K562 (cell line): ENCODE measurements around the gene KCND2. TPM values are rescaled to one million over a fixed set of nuclear protein-coding genes. Genes with fewer than 3 reads are reported as not detected.

Experiments
- ATAC-seq: fragments of 200-7000 bp; cut with Tn5 transposase; 3 replicates; pipeline ENCODE4 v1.9.1; 2020; ENCODE audit warnings: moderate library complexity
- BruUV-seq: library from RNA; stranded (reverse); fragments of 400-500 nt; replicated peaks from 2 replicates; lab custom pipeline; 2021; lab: Mats Ljungman, UMichigan
- CTCF ChIA-PET: fragments of 300-600 bp; formaldehyde crosslinking; extraction: SDS; loops from one replicate; lab custom pipeline; 2021; ENCODE audit warnings: low intra/inter-chr PET ratio; lab: Yijun Ruan, JAX
- POLR2A ChIA-PET: fragments of 300-600, 350-650 bp; sonication (Branson Sonifier 250); formaldehyde crosslinking; extraction: SDS; loops from one replicate; lab custom pipeline; 2021; ENCODE audit warnings: antibody characterized with exemption, inconsistent platforms; lab: Yijun Ruan, JAX
- DNase-seq, 4 experiments: peaks; one replicate each; pipeline versions ENCODE4 v3.0.0 to v3.0.0-alpha.2; 2011 to 2018; ENCODE audit warnings: low spot score in 3 of 4, mixed read lengths in 3 of 4; ENCODE audit errors: extremely low read depth in 1 of 4
- FAIRE-seq: peaks from 2 replicates; lab custom pipeline; 2011; peaks lifted over from hg19 to GRCh38; lab: Jason Lieb, UNC
- H2AFZ ChIP-seq: 2 replicates; pipeline ENCODE4 v1.6.0; 2011; ENCODE audit warnings: low read depth, low read length, control low read depth, inconsistent platforms
- H3K27ac ChIP-seq: fragments of 200-600 bp; 3 replicates; pipeline ENCODE4 v1.8.0; 2011; ENCODE audit warnings: low read depth, mild to moderate bottlenecking, control low read depth, inconsistent platforms, low read length, moderate library complexity, mixed read lengths; ENCODE audit errors: extremely low read depth
- H3K27me3 ChIP-seq, 2 experiments: fragments of 300-600 bp in 1 of 2; 2 replicates in 1 of 2; 3 replicates in 1 of 2; pipeline versions ENCODE4 v1.6.0 to v1.8.0; 2011; ENCODE audit warnings: inconsistent platforms in 2 of 2, low read length in 2 of 2, mild to moderate bottlenecking in 1 of 2, mixed read lengths in 1 of 2, moderate library complexity in 1 of 2; ENCODE audit not compliant: control insufficient read depth in 2 of 2, insufficient read depth in 2 of 2
- H3K36me3 ChIP-seq: fragments of 300-600 bp; 3 replicates; pipeline ENCODE4 v1.8.0; 2011; ENCODE audit warnings: mild to moderate bottlenecking, low read length, inconsistent platforms; ENCODE audit not compliant: control insufficient read depth, insufficient read depth
- H3K4me1 ChIP-seq, 2 experiments: fragments of 200-600 bp in 1 of 2; replicated peaks in 1 of 2; 2 replicates in 1 of 2; 3 replicates in 1 of 2; pipeline versions ENCODE4 v1.5.1 to v1.8.0; 2011; ENCODE audit warnings: inconsistent platforms in 2 of 2, low read length in 2 of 2, mild to moderate bottlenecking in 1 of 2, mixed read lengths in 1 of 2, moderate library complexity in 1 of 2; ENCODE audit not compliant: control insufficient read depth in 2 of 2, insufficient read depth in 2 of 2
- H3K4me2 ChIP-seq: 2 replicates; pipeline ENCODE4 v1.6.1; 2011; ENCODE audit warnings: low read length, control low read depth, inconsistent platforms, mixed read lengths; ENCODE audit not compliant: insufficient read depth
- H3K4me3 ChIP-seq: fragments of 200-600 bp; sonication (generic), shearing (Covaris generic); 2 replicates; pipeline ENCODE4 v1.5.1; 2016; ENCODE audit warnings: control low read depth, inconsistent platforms
- H3K79me2 ChIP-seq: fragments of 200-600 bp; 3 replicates; pipeline ENCODE4 v1.8.0; 2011; ENCODE audit warnings: low read length, inconsistent platforms; ENCODE audit not compliant: control insufficient read depth, insufficient read depth
- H3K9ac ChIP-seq, 2 experiments: 2 replicates each; pipeline versions ENCODE4 v1.6.0 to v1.6.1; 2011; ENCODE audit warnings: low read depth in 2 of 2, low read length in 2 of 2, control low read depth in 1 of 2, inconsistent platforms in 1 of 2, mild to moderate bottlenecking in 1 of 2, mixed read lengths in 1 of 2; ENCODE audit not compliant: insufficient read depth in 1 of 2
- H3K9me1 ChIP-seq: one replicate; pipeline ENCODE4 v1.6.0; 2011; ENCODE audit warnings: inconsistent platforms, mild to moderate bottlenecking, low read length, moderate library complexity; ENCODE audit not compliant: control insufficient read depth, insufficient read depth
- H3K9me3 ChIP-seq: replicated peaks from 2 replicates; pipeline ENCODE4 v1.5.1; 2011; ENCODE audit warnings: low read depth, low read length, inconsistent platforms; ENCODE audit not compliant: control insufficient read depth, insufficient read depth
- H4K20me1 ChIP-seq: replicated peaks from 2 replicates; pipeline ENCODE4 v1.6.1; 2011; ENCODE audit warnings: low read length, inconsistent platforms, mixed read lengths; ENCODE audit not compliant: control insufficient read depth, insufficient read depth
- ARID1B ChIP-seq: fragments of 450-650 bp; IDR thresholded peaks from 2 replicates; pipeline ENCODE4 v1.6.1; 2016; ENCODE audit warnings: antibody characterized with exemption, mild to moderate bottlenecking, inconsistent platforms
- BACH1 ChIP-seq: fragments of 200-800 bp; sonication (Bioruptor generic); IDR thresholded peaks from 2 replicates; pipeline ENCODE4 v1.6.1; 2016; ENCODE audit warnings: missing genetic modification characterization, missing compliant biosample characterization
- CHD2 ChIP-seq: IDR thresholded peaks from 2 replicates; pipeline ENCODE4 v1.6.1; 2011; ENCODE audit warnings: low read depth, low read length
- CREBBP ChIP-seq: IDR thresholded peaks from one replicate; pipeline ENCODE4 v1.6.1; 2012; ENCODE audit warnings: low read depth, mild to moderate bottlenecking, control low read depth, inconsistent platforms, low read length
- MEIS2 ChIP-seq: fragments of 450-650 bp; IDR thresholded peaks from 2 replicates; pipeline ENCODE4 v1.6.1; 2014; ENCODE audit warnings: mild to moderate bottlenecking; ENCODE audit not compliant: partially characterized antibody
- RUNX1 ChIP-seq: sonication (generic); IDR thresholded peaks from 2 replicates; pipeline ENCODE4 v1.6.1; 2016; ENCODE audit warnings: antibody characterized with exemption, low read depth
- SMARCB1 ChIP-seq: IDR thresholded peaks from 2 replicates; pipeline ENCODE4 v1.6.1; 2011; ENCODE audit warnings: improper control_type of control experiment, low read depth; ENCODE audit not compliant: insufficient read length
- TRIM24 ChIP-seq, 2 experiments: fragments of 450-650 bp; IDR thresholded peaks; 2 replicates each; pipeline ENCODE4 v1.6.1; 2016
- USF2 ChIP-seq: sonication (generic); formaldehyde crosslinking; IDR thresholded peaks from 2 replicates; pipeline ENCODE4 v1.5.0; 2020; ENCODE audit warnings: missing genetic modification reagents
- ZFP30 ChIP-seq: fragments of 250-450 bp; sonication (Bioruptor Pico); IDR thresholded peaks from 2 replicates; pipeline ENCODE4 v1.8.0; 2022; ENCODE audit warnings: moderate library complexity, mild to moderate bottlenecking, inconsistent platforms, borderline replicate concordance
- ZNF239 ChIP-seq: fragments of 250-450 bp; sonication (Bioruptor Pico); IDR thresholded peaks from 2 replicates; pipeline ENCODE4 v1.4.0; 2020; ENCODE audit warnings: mild to moderate bottlenecking
- ZNF511 ChIP-seq: sonication (generic); formaldehyde crosslinking; IDR thresholded peaks from 2 replicates; pipeline ENCODE4 v1.8.0; 2022; ENCODE audit warnings: mild to moderate bottlenecking, missing genetic modification reagents
- WGBS: fragments of 100-300 bp; shearing (Covaris generic); methylation state at CpG from one replicate; pipeline ENCODE4 v1.1.6; 2016; ENCODE audit warnings: low coverage, mixed read lengths; ENCODE audit not compliant: insufficient coverage; ENCODE audit errors: missing lambda C conversion rate; 5-methylcytosine and 5-hydroxymethylcytosine counted together
- in situ Hi-C: fragments of 300-500 bp; cut with MboI; formaldehyde crosslinking; loops from 4 replicates; pipeline ENCODE4 v1.15.0; 2018; ENCODE audit warnings: inconsistent platforms, mixed read lengths
- intact Hi-C: fragments of 100-400 bp; cut with micrococcal nuclease; formaldehyde crosslinking; loops from 2 replicates; pipeline ENCODE4 v1.14.2; 2022
- polyA plus RNA-seq, 8 experiments: library from polyadenylated mRNA; depleted of rRNA in 4 of 8; stranded (reverse) in 5 of 8; unstranded in 3 of 8; fragments of >200 nt; fragmentation: Nextera tagmentation in 2 of 8; fragmentation: Illumina TruSeq in 1 of 8; extraction: Ambion mirVana in 2 of 8; extraction: Trizol in 1 of 8; gene quantifications; 2 replicates each; pipeline versions ENCODE4 v1.2.1 to v1.2.3, GENCODE V29; 2011 to 2014; ENCODE audit warnings: inconsistent platforms in 1 of 8, missing spikeins in 1 of 8
- total RNA-seq, 7 experiments: library from RNA; depleted of rRNA in 6 of 7; stranded (reverse); fragments of >200 nt in 6 of 7; fragmentation: Illumina TruSeq in 2 of 7; extraction: Trizol in 2 of 7; gene quantifications; 2 replicates each; pipeline versions ENCODE4 v1.2.1 to v1.2.3, GENCODE V29; 2011 to 2021; ENCODE audit warnings: low replicate concordance in 1 of 7

KCND2 gene
- total and polyA plus RNA-seq, 9 of the 15 experiments (the other 6 are each of a cell fraction or from before 2014, with no cell fraction given) = 0.03 to 0.12 TPM; not detected in 7

- 0% methylated on average over 3 of the region's 3 CpGs for WGBS
- FAIRE-seq (no peak), ATAC-seq (no peak), DNase-seq (no peak)
- Histone ChIP-seq H3K4me2 (no peak overlapping the region), H3K9ac (no peak overlapping the region), H3K9me3 (no peaks in the 10 kb centered on the region), H3K36me3 (no peaks in the 10 kb centered on the region), H2AFZ (no peak overlapping the region), H3K79me2 (no peaks in the 10 kb centered on the region), H3K27ac (no peak overlapping the region), H4K20me1 (no peaks in the 10 kb centered on the region), H3K27me3 (no peaks in the 10 kb centered on the region), H3K4me1 (no peaks in the 10 kb centered on the region), H3K4me3 (no peak overlapping the region), H3K9me1 (no peaks in the 10 kb centered on the region)
- POLR2A ChIA-PET = no interaction called here
- no TSS peak for BruUV-seq
- intact Hi-C loops = no loop called here
- CTCF ChIA-PET = no interaction called here
- in situ Hi-C loops = no loop called here
- TF ChIP-seq ZNF511 (no peak), MEIS2 (peak; percentile 4), CHD2 (no peak)
Measured at GRCh38 chr7:120227255-120227654, 45.7 kb upstream of the KCND2 start.

- Histone ChIP-seq H3K4me2 (no peak overlapping the region), H3K27ac (no peak overlapping the region), H3K79me2 (no peaks in the 10 kb centered on the region), H3K4me1 (no peaks in the 10 kb centered on the region), H3K9me1 (no peaks in the 10 kb centered on the region), H3K36me3 (no peaks in the 10 kb centered on the region), H3K9ac (no peak overlapping the region), H2AFZ (no peak overlapping the region), H4K20me1 (no peaks in the 10 kb centered on the region), H3K9me3 (0 out of 2 replicates have a peak, but pooled peaks cover 2% of the 10 kb centered on the region), H3K27me3 (no peaks in the 10 kb centered on the region), H3K4me3 (no peak overlapping the region)
- no peak for FAIRE-seq
- TF ChIP-seq SMARCB1 (no peak), RUNX1 (no peak), ARID1B (no peak), USF2 (CRISPR knock-in tag) (no peak), BACH1 (no peak), CREBBP (no peak), TRIM24 (IDR thresholded peaks at IDR 0.05) (no peak), ZFP30 (CRISPR knock-in tag) (no peak), ZNF239 (no peak)
- BruUV-seq = no TSS peak
- in situ Hi-C loops (no loop called here), intact Hi-C loops (no loop called here)
- 0% methylated on average over 3 of the region's 3 CpGs for WGBS
- no peak for ATAC-seq
- CTCF ChIA-PET = no interaction called here
- no peak for DNase-seq
- POLR2A ChIA-PET = no interaction called here
Measured at GRCh38 chr7:120229084-120229483, 43.9 kb upstream of the KCND2 start.
